OCI-LY3 (cell line): Measurements from ENCODE around the gene SLC22A17.

Source experiments
- EZH2phosphoT487 ChIP-seq: fragments of 200-600 bp; shearing (Covaris generic); IDR thresholded peaks from 2 replicates; pipeline ENCODE4 v1.6.1; 2018; ENCODE audit warnings: antibody characterized with exemption, mixed run types, low read depth
- TF ChIP-seq, protein P1 (sequence below): fragments of 200-600, 300-600 bp; sonication (generic); IDR thresholded peaks from 2 replicates; pipeline ENCODE4 v1.5.1; 2014; ENCODE audit warnings: antibody characterized with exemption, low read length, low read depth

DNA sequence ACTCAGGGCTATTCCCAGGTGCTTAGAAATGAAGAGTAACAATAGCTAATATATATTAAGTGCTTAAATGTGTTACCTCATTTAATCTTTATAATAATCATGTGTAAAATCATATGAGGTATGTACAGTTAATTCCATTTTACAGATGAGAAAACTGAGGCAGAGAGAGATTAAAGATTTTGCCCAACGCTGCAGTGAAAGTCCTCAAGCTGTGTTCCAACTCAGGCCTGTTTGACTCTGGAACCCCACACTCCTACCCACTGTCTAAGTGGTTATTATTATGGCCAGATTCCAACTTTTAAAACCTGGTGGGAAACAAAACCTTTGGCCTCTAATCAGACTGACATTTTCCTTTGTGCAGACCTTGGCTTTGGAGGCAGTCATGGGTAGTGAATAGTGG lies 34.3 kb upstream of the SLC22A17 start:
- TF ChIP-seq, protein P1, sequence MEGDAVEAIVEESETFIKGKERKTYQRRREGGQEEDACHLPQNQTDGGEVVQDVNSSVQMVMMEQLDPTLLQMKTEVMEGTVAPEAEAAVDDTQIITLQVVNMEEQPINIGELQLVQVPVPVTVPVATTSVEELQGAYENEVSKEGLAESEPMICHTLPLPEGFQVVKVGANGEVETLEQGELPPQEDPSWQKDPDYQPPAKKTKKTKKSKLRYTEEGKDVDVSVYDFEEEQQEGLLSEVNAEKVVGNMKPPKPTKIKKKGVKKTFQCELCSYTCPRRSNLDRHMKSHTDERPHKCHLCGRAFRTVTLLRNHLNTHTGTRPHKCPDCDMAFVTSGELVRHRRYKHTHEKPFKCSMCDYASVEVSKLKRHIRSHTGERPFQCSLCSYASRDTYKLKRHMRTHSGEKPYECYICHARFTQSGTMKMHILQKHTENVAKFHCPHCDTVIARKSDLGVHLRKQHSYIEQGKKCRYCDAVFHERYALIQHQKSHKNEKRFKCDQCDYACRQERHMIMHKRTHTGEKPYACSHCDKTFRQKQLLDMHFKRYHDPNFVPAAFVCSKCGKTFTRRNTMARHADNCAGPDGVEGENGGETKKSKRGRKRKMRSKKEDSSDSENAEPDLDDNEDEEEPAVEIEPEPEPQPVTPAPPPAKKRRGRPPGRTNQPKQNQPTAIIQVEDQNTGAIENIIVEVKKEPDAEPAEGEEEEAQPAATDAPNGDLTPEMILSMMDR = no peak
- no peak for TF ChIP-seq EZH2phosphoT487
